GM10248 (cell line): ENCODE measurements around the gene ME1.

ENCODE experiments used
- CTCF ChIA-PET: fragments of 300-600 bp; sonication (Branson Sonifier 250); formaldehyde crosslinking; extraction: SDS; loops from one replicate; lab custom pipeline; 2021; ENCODE audit warnings: antibody characterized with exemption; lab: Yijun Ruan, JAX
- POLR2A ChIA-PET: fragments of 350-650 bp; sonication (Branson Sonifier 250); formaldehyde crosslinking; extraction: SDS; loops from one replicate; lab custom pipeline; 2020; ENCODE audit warnings: antibody characterized with exemption; lab: Yijun Ruan, JAX
- DNase-seq: peaks from one replicate; pipeline ENCODE4 v3.0.0; 2012; ENCODE audit errors: extremely low spot score
- TF ChIP-seq, protein P1 (sequence below): IDR thresholded peaks from 2 replicates; pipeline ENCODE4 v1.5.1; 2012; ENCODE audit warnings: mild to moderate bottlenecking, low read depth; ENCODE audit errors: extremely low read depth, missing control alignments, control extremely low read depth

ME1 gene

DNA sequence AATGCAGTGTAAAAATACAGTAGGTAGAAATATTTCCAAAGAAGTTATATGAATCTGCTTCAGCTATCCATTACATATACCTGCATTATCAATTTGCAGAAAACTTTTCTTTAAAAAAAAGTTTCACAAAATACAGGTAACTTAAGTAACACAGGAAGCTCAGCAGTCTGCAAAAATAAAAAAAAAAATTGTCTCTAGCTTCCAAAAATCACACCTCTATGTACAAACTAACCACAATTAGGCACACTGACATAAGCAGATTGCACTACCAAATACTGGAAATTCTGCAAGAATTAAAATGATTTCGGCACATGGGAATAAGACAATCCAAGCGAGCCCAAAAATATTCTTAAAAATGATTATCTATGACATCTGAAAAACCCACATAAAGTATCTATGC lies 41.2 kb downstream of the ME1 start:
- no peak for DNase-seq
- CTCF ChIA-PET: no interaction called here
- POLR2A ChIA-PET: no interaction called here
- TF ChIP-seq, protein P1, sequence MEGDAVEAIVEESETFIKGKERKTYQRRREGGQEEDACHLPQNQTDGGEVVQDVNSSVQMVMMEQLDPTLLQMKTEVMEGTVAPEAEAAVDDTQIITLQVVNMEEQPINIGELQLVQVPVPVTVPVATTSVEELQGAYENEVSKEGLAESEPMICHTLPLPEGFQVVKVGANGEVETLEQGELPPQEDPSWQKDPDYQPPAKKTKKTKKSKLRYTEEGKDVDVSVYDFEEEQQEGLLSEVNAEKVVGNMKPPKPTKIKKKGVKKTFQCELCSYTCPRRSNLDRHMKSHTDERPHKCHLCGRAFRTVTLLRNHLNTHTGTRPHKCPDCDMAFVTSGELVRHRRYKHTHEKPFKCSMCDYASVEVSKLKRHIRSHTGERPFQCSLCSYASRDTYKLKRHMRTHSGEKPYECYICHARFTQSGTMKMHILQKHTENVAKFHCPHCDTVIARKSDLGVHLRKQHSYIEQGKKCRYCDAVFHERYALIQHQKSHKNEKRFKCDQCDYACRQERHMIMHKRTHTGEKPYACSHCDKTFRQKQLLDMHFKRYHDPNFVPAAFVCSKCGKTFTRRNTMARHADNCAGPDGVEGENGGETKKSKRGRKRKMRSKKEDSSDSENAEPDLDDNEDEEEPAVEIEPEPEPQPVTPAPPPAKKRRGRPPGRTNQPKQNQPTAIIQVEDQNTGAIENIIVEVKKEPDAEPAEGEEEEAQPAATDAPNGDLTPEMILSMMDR: no peak

DNA sequence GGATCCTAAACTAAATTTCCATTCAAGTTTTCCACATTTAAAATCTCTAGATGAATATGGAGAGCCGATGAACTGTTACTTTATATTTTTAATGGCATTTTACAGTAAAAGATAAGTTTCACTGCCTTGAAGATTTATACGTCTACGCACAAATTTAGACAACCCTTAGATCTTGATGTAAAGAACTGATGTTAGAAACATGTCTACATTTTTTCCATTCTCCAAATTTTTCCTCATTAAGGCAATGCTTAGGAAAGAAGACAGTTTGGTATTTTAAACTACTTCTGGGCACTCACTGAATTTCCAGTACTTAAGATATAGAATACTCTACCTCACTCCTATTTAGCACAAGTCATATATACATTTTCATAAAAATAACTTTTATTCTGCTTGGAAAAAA lies 45.4 kb downstream of the ME1 start:
- TF ChIP-seq, protein P1: no peak
- no peak for DNase-seq
- ChIA-PET CTCF (no interaction called here), POLR2A (no interaction called here)

- TF ChIP-seq, protein P1: no peak
- DNase-seq: no peak
- POLR2A ChIA-PET: no interaction called here
- CTCF ChIA-PET: no interaction called here
Observed at GRCh38 chr6:83384751-83385150, 46.1 kb downstream of the ME1 start.

- ChIA-PET CTCF (interaction anchor here (1.5 kb wide), 1 partner anchor 133 kb away, joined by 5 read pairs; no protein-coding TSS in a partner anchor), POLR2A (no interaction called here)
- no peak for DNase-seq
- TF ChIP-seq, protein P1: no peak
Observed at GRCh38 chr6:83381949-83382348, 48.9 kb downstream of the ME1 start.

DNA sequence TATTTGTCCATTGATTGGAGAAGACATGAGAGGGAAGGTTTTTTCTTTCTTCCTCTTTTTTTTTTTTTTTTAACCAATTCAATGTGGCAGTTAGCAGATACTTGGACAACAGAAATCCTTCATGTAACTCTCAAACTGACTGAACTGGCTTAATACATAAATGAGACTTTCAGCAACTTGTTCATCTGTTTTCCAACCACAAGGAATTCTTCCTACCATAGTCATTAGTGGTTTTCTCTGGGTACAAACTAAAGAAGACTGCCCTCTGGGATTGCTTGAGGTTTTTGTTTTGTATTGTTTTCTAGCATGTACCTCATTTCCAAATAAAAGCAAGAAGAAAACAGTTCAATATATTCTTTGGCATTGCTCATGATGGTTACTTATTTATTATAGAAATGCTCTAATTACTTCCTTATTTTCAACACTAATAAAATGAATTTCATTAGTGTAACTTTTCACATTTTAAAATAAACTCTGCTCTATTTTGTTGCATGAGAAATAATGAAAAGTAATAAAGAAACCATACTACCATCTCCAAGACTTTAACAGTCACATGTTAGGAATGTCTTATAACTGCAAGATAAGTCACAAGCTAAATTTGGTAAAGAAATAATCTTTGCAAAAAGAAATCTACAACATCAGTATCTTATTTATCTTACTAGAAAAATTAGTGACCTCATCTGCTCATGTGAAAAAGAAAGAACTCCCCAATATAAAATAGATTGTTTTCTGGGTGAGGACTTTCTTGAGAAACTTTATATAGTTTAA lies 52.0 kb downstream of the ME1 start:
- CTCF ChIA-PET: interaction anchor here (0.9 kb wide), 1 partner anchor 20 kb away, joined by 3 read pairs; no protein-coding TSS in a partner anchor
- POLR2A ChIA-PET: no interaction called here
- TF ChIP-seq, protein P1: no peak
- no peak for DNase-seq

DNA sequence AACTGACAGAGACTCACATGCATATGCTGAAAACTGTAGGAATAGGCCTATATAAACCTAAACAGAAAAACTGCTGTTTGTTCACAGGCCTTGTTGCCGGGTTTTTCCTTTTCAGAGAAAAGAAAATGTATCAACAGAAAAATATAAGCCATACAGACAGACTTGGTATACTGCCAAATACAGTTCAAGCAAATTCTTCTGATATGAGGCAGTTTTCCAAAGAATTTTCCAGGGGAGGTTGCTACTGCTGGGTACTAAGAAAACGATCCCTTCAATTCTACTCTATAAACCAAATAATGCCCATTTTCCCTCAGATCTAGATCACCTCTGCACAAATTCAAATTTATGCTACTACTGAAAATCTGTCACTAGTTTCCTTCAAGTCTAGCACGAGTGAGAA lies 59.4 kb downstream of the ME1 start:
- no peak for DNase-seq
- TF ChIP-seq, protein P1: no peak
- POLR2A ChIA-PET: no interaction called here
- CTCF ChIA-PET: no interaction called here
